ENCODE measurements around the gene ISLR2.

ISLR2 gene

GRCh38 chr15:74133694-74134386, 3.5 kb downstream of the ISLR2 start:
- Histone ChIP-seq H3K4me1 (no peaks in the 10 kb centered on the region), H3K4me3 (ENCODE audit: low read depth, low read length) (no peak overlapping the region)

GRCh38 chr15:74134387-74135027, 4.1 kb downstream of the ISLR2 start:
- Histone ChIP-seq H3K4me2 (ENCODE audit: low read length) (no peak overlapping the region), H3K4me1 (no peaks in the 10 kb centered on the region), H3K9me3 (ENCODE audit: control insufficient read depth, low read length) (no peaks in the 10 kb centered on the region), H3K9ac (no peak overlapping the region), H3K4me3 (ENCODE audit: low read depth, low read length) (no peak overlapping the region), H2AFZ (no peak overlapping the region), H3K79me2 (no peaks in the 10 kb centered on the region), H3K27ac (no peak overlapping the region), H3K36me3 (ENCODE audit: control insufficient read depth, insufficient read depth, low read length) (no peaks in the 10 kb centered on the region), H3K27me3 (ENCODE audit: control insufficient read depth, insufficient read depth, low read length) (peaks cover 3% of the 10 kb centered on the region)
- peak; percentile 7 for TF ChIP-seq CTCF (IDR thresholded peaks at IDR 0.05)

More at GRCh38 chr15:74133694-74134386, 3.5 kb downstream of the ISLR2 start:
- Histone ChIP-seq H3K79me2 (no peaks in the 10 kb centered on the region), H3K27me3 (ENCODE audit: control insufficient read depth, insufficient read depth, low read length) (peaks cover 3% of the 10 kb centered on the region), H3K4me2 (ENCODE audit: low read length) (no peak overlapping the region), H3K9ac (no peak overlapping the region), H3K27ac (no peak overlapping the region), H3K9me3 (ENCODE audit: control insufficient read depth, low read length) (no peaks in the 10 kb centered on the region), H2AFZ (no peak overlapping the region), H3K36me3 (ENCODE audit: control insufficient read depth, insufficient read depth, low read length) (no peaks in the 10 kb centered on the region)
- no peak for TF ChIP-seq CTCF (IDR thresholded peaks at IDR 0.05)

GRCh38 chr15:74135041-74135565, 4.7 kb downstream of the ISLR2 start:
- Histone ChIP-seq H3K79me2 (no peaks in the 10 kb centered on the region), H3K27ac (no peak overlapping the region), H3K4me3 (ENCODE audit: low read depth, low read length) (no peak overlapping the region), H3K9me3 (ENCODE audit: control insufficient read depth, low read length) (no peaks in the 10 kb centered on the region), H3K4me1 (no peaks in the 10 kb centered on the region), H3K9ac (no peak overlapping the region), H3K36me3 (ENCODE audit: control insufficient read depth, insufficient read depth, low read length) (no peaks in the 10 kb centered on the region), H3K27me3 (ENCODE audit: control insufficient read depth, insufficient read depth, low read length) (peaks cover 3% of the 10 kb centered on the region), H2AFZ (no peak overlapping the region), H3K4me2 (ENCODE audit: low read length) (no peak overlapping the region)
- no peak for TF ChIP-seq CTCF (IDR thresholded peaks at IDR 0.05)

GRCh38 chr15:74136540-74136813, 6.1 kb downstream of the ISLR2 start:
- no peak overlapping the region for H3K9ac ChIP-seq
- peak overlapping the region; percentile 25 for H3K4me2 ChIP-seq (ENCODE audit: low read length)
- no peak overlapping the region for H2AFZ ChIP-seq
- no peaks in the 10 kb centered on the region for H3K36me3 ChIP-seq (ENCODE audit: control insufficient read depth, insufficient read depth, low read length)
- H3K79me2 ChIP-seq: no peaks in the 10 kb centered on the region
- no peak overlapping the region for H3K27ac ChIP-seq
- no peak for TF ChIP-seq CTCF (IDR thresholded peaks at IDR 0.05)
- no peaks in the 10 kb centered on the region for H3K4me1 ChIP-seq
- peak overlapping the region; percentile 29 for H3K4me3 ChIP-seq (ENCODE audit: low read depth, low read length)
- H3K27me3 ChIP-seq (ENCODE audit: control insufficient read depth, insufficient read depth, low read length): peaks cover 3% of the 10 kb centered on the region
- H3K9me3 ChIP-seq (ENCODE audit: control insufficient read depth, low read length): no peaks in the 10 kb centered on the region

Data from parathyroid adenoma (tissue), 2 donors.